ENCODE results near the gene PLPPR5.

GRCh38 chr1:99010679-99011078, 6.0 kb upstream of the PLPPR5 start:
- no peak for TF ChIP-seq CTCF (IDR thresholded peaks at IDR 0.05)
- no peak for TF ChIP-seq POLR2AphosphoS5 (IDR thresholded peaks at IDR 0.05)
- no peak for TF ChIP-seq POLR2A (IDR thresholded peaks at IDR 0.05)
- no peak for TF ChIP-seq EP300 (IDR thresholded peaks at IDR 0.05)

Measured in suprapubic skin (tissue), 4 donors.